ENCODE measurements around the gene PLEKHG4B.

GRCh38 chr5:196350-196749 lies 104.4 kb downstream of the PLEKHG4B start:
- no peak for TF ChIP-seq EZH2phosphoT487 (conservative IDR thresholded peaks at IDR 0.05; ENCODE audit: low read length)
- TF ChIP-seq CTCF (IDR thresholded peaks at IDR 0.05; ENCODE audit: insufficient read depth, low read length, poor library complexity, severe bottlenecking) = no peak
